Loucy (cell line): ENCODE measurements around the gene FXYD2.

Source experiments
- H2AFZ ChIP-seq: fragments of 200-600 bp; sonication (generic); 2 replicates; pipeline ENCODE4 v1.6.0; 2016; ENCODE audit warnings: antibody characterized with exemption, mild to moderate bottlenecking, low read length, moderate library complexity
- H3F3A ChIP-seq: fragments of 200-600 bp; 2 replicates; pipeline ENCODE4 v1.6.0; 2016; ENCODE audit warnings: antibody characterized with exemption, low read depth, mild to moderate bottlenecking
- H3K27me3 ChIP-seq: fragments of 200-600 bp; sonication (generic); 2 replicates; pipeline ENCODE4 v1.6.1; 2014; ENCODE audit warnings: low read length, mild to moderate bottlenecking; ENCODE audit not compliant: insufficient read depth, poor library complexity, severe bottlenecking
- H3K36me3 ChIP-seq: fragments of 200-600 bp; sonication (generic); 2 replicates; pipeline ENCODE4 v1.6.1; 2016; ENCODE audit warnings: low read length; ENCODE audit not compliant: insufficient read depth
- H3K4me1 ChIP-seq: fragments of 200-600 bp; sonication (generic); 2 replicates; pipeline ENCODE4 v1.5.1; 2014; ENCODE audit warnings: low read length, mild to moderate bottlenecking; ENCODE audit not compliant: insufficient read depth, poor library complexity, severe bottlenecking
- H3K4me2 ChIP-seq: fragments of 200-600 bp; sonication (generic); 2 replicates; pipeline ENCODE4 v1.6.0; 2014; ENCODE audit warnings: antibody characterized with exemption, low read length, low read depth, mild to moderate bottlenecking; ENCODE audit not compliant: poor library complexity, severe bottlenecking
- H3K4me3 ChIP-seq: fragments of 200-600 bp; sonication (generic); 2 replicates; pipeline ENCODE4 v1.5.1; 2014; ENCODE audit warnings: low read length, mild to moderate bottlenecking, mixed read lengths; ENCODE audit not compliant: poor library complexity, severe bottlenecking
- H3K79me2 ChIP-seq: fragments of 200-600 bp; sonication (generic); 2 replicates; pipeline ENCODE4 v1.6.1; 2014; ENCODE audit warnings: low read length; ENCODE audit not compliant: insufficient read depth
- H3K9ac ChIP-seq: fragments of 200-600 bp; sonication (generic); 2 replicates; pipeline ENCODE4 v1.6.0; 2014; ENCODE audit warnings: mild to moderate bottlenecking, low read depth, low read length, moderate library complexity; ENCODE audit not compliant: poor library complexity, severe bottlenecking
- H3K9me2 ChIP-seq: fragments of 200-600 bp; sonication (generic); replicated peaks from 2 replicates; pipeline ENCODE4 v1.6.1; 2016; ENCODE audit warnings: low read depth, low read length, mixed read lengths
- H3K9me3 ChIP-seq: fragments of 200-600 bp; sonication (generic); 2 replicates; pipeline ENCODE4 v1.6.1; 2014; ENCODE audit warnings: mild to moderate bottlenecking, antibody characterized with exemption, low read length, low read depth; ENCODE audit not compliant: insufficient read depth
- H4K20me1 ChIP-seq: fragments of 200-600 bp; sonication (generic); 2 replicates; pipeline ENCODE4 v1.6.0; 2014; ENCODE audit warnings: antibody characterized with exemption, low read length, mild to moderate bottlenecking; ENCODE audit not compliant: insufficient read depth, poor library complexity, severe bottlenecking
- CTCF ChIP-seq: fragments of 200-600 bp; sonication (generic); conservative IDR thresholded peaks from 2 replicates; pipeline ENCODE4 v1.5.1; 2014; ENCODE audit warnings: mild to moderate bottlenecking, antibody characterized with exemption, low read length
- EZH2phosphoT487 ChIP-seq: fragments of 200-600 bp; IDR thresholded peaks from 2 replicates; pipeline ENCODE4 v1.6.1; 2018; ENCODE audit warnings: antibody characterized with exemption, mild to moderate bottlenecking, moderate library complexity, borderline replicate concordance

The FXYD2 gene

GRCh38 chr11:117793583-117793982, 31.0 kb downstream of the FXYD2 start:
- no peak overlapping the region for H3K4me3 ChIP-seq
- no peaks in the 10 kb centered on the region for H3K4me1 ChIP-seq
- no peak for TF ChIP-seq CTCF
- no peak for TF ChIP-seq EZH2phosphoT487
- H3F3A ChIP-seq, result no peaks in the 10 kb centered on the region
- H4K20me1 ChIP-seq, result no peaks in the 10 kb centered on the region
- no peak overlapping the region for H3K4me2 ChIP-seq
- H3K9me3 ChIP-seq, result no peaks in the 10 kb centered on the region
- H3K9ac ChIP-seq, result no peak overlapping the region
- H3K36me3 ChIP-seq, result no peaks in the 10 kb centered on the region
- no peaks in the 10 kb centered on the region for H3K27me3 ChIP-seq
- no peak overlapping the region for H2AFZ ChIP-seq
- H3K79me2 ChIP-seq, result no peaks in the 10 kb centered on the region
- no peaks in the 10 kb centered on the region for H3K9me2 ChIP-seq

DNA sequence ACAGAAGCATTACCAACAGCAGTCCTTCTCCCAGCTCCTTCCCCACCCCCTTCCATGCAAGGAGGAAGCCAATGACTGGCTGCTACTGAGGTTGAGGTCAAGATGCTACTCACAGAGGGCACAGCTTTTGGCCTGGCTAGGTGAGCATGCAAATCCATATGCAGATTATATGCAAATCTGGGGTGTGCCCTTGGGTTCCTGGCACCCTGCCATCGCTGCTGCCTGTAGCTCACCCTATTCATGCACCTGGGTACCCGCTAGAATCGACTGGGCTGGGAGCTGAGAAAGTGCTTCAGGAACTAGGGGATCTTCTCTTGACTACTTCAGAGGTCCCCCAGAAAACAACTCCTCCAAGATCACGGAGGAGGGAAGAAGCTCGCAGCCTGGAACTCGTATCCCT, 31.6 kb downstream of the FXYD2 start:
- Histone ChIP-seq H3K36me3 (no peaks in the 10 kb centered on the region), H3K9me2 (no peaks in the 10 kb centered on the region), H3K4me1 (no peaks in the 10 kb centered on the region), H2AFZ (no peak overlapping the region), H3K9ac (no peak overlapping the region), H4K20me1 (no peaks in the 10 kb centered on the region), H3K4me2 (no peak overlapping the region), H3K9me3 (no peaks in the 10 kb centered on the region), H3F3A (no peaks in the 10 kb centered on the region), H3K79me2 (no peaks in the 10 kb centered on the region), H3K4me3 (no peak overlapping the region), H3K27me3 (no peaks in the 10 kb centered on the region)
- no peak for TF ChIP-seq EZH2phosphoT487
- no peak for TF ChIP-seq CTCF

- H3K9me3 ChIP-seq, result no peaks in the 10 kb centered on the region
- no peaks in the 10 kb centered on the region for H3K79me2 ChIP-seq
- H3K4me3 ChIP-seq, result no peak overlapping the region
- H3K9me2 ChIP-seq, result no peaks in the 10 kb centered on the region
- no peaks in the 10 kb centered on the region for H4K20me1 ChIP-seq
- H3F3A ChIP-seq, result no peaks in the 10 kb centered on the region
- no peaks in the 10 kb centered on the region for H3K27me3 ChIP-seq
- no peak overlapping the region for H2AFZ ChIP-seq
- no peak overlapping the region for H3K9ac ChIP-seq
- TF ChIP-seq EZH2phosphoT487 (no peak), CTCF (no peak)
- no peaks in the 10 kb centered on the region for H3K4me1 ChIP-seq
- no peak overlapping the region for H3K4me2 ChIP-seq
- no peaks in the 10 kb centered on the region for H3K36me3 ChIP-seq
Measured at GRCh38 chr11:117792241-117792640, 32.3 kb downstream of the FXYD2 start.
